GM21367 (cell line): ENCODE results near the gene GDPD5.

Source experiments
- ATAC-seq: cut with Tn5 transposase; IDR thresholded peaks from one replicate; pipeline ENCODE4 v1.9.1; 2021; ENCODE audit not compliant: unreplicated experiment

Gene GDPD5

GRCh38 chr11:75495749-75496304, 29.9 kb downstream of the GDPD5 start:
- ATAC-seq = no peak

GRCh38 chr11:75493626-75494025, 32.1 kb downstream of the GDPD5 start:
- no peak for ATAC-seq

GRCh38 chr11:75492181-75492820, 33.4 kb downstream of the GDPD5 start:
- ATAC-seq = no peak

GRCh38 chr11:75491465-75491864, 34.3 kb downstream of the GDPD5 start:
- ATAC-seq = no peak

GRCh38 chr11:75490221-75491181, 35.2 kb downstream of the GDPD5 start:
- no peak for ATAC-seq

- no peak for ATAC-seq
These were observed 38.4 kb downstream of the GDPD5 start for GRCh38 chr11:75487365-75487764.

GRCh38 chr11:75485742-75486141, 40.0 kb downstream of the GDPD5 start:
- ATAC-seq = no peak

GRCh38 chr11:75482931-75483469, 42.7 kb downstream of the GDPD5 start:
- ATAC-seq = no peak

GRCh38 chr11:75481922-75482606, 43.7 kb downstream of the GDPD5 start:
- no peak for ATAC-seq

- no peak for ATAC-seq
These were observed 44.4 kb downstream of the GDPD5 start for GRCh38 chr11:75481223-75481921.

GRCh38 chr11:75480185-75481175, 45.3 kb downstream of the GDPD5 start:
- ATAC-seq = no peak

GRCh38 chr11:75479597-75480145, 46.1 kb downstream of the GDPD5 start:
- ATAC-seq = no peak

- ATAC-seq = no peak
These were observed 46.8 kb downstream of the GDPD5 start for GRCh38 chr11:75478783-75479596.

- no peak for ATAC-seq
These were observed 48.2 kb downstream of the GDPD5 start for GRCh38 chr11:75477614-75477935.

GRCh38 chr11:75476739-75477613, 48.8 kb downstream of the GDPD5 start:
- ATAC-seq = no peak

GRCh38 chr11:75475767-75476650, 49.7 kb downstream of the GDPD5 start:
- no peak for ATAC-seq
